VCaP (cell line): Measurements from ENCODE around the gene SLC25A18.

Experiments used
- H3K27ac ChIP-seq: fragments of 450-650 bp; 2 replicates; pipeline ENCODE4 v1.5.1; 2017
- TF ChIP-seq, protein P1 (sequence below): fragments of 450-650 bp; conservative IDR thresholded peaks from 2 replicates; pipeline ENCODE4 v1.5.1; 2017; ENCODE audit warnings: mild to moderate bottlenecking, moderate library complexity

Gene SLC25A18

DNA sequence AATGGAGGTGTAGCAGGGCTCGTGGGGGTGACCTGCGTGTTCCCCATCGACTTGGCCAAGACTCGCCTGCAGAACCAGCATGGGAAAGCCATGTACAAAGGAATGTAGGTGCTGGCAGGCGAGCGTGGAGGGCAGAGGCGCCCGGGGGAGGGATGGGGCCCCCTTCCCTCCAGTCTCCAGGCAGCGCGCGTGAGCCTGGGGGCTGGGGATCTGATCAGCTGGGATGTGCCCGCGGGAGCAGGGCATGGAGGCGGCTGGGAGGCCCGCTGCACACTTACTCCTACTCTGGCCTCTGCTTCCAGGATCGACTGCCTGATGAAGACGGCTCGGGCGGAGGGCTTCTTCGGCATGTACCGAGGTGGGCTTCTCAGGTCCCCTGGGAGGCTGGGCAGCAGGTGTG is 17.8 kb downstream of the SLC25A18 start:
- H3K27ac ChIP-seq: no peak overlapping the region
- TF ChIP-seq, protein P1, sequence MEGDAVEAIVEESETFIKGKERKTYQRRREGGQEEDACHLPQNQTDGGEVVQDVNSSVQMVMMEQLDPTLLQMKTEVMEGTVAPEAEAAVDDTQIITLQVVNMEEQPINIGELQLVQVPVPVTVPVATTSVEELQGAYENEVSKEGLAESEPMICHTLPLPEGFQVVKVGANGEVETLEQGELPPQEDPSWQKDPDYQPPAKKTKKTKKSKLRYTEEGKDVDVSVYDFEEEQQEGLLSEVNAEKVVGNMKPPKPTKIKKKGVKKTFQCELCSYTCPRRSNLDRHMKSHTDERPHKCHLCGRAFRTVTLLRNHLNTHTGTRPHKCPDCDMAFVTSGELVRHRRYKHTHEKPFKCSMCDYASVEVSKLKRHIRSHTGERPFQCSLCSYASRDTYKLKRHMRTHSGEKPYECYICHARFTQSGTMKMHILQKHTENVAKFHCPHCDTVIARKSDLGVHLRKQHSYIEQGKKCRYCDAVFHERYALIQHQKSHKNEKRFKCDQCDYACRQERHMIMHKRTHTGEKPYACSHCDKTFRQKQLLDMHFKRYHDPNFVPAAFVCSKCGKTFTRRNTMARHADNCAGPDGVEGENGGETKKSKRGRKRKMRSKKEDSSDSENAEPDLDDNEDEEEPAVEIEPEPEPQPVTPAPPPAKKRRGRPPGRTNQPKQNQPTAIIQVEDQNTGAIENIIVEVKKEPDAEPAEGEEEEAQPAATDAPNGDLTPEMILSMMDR: no peak

GRCh38 chr22:17581631-17582030 is 18.3 kb downstream of the SLC25A18 start:
- no peak overlapping the region for H3K27ac ChIP-seq
- TF ChIP-seq, protein P1: no peak

DNA sequence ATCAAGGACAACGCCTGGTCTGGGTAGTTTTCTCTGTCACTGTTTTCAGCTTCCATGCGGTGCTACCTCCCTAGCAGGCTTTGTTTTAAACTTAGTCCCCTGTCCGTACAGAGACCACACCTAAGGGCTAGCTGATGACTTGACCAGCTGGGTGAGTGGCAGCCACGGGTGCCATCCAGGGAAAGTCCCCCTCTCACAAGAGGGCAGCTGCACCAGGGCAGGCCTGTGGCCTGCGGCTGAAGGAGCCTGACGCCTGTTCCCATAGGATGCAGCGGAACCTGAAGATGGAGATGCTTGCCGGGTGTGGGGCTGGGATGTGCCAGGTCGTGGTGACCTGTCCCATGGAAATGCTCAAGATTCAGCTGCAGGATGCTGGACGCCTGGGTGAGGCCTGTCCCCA is 19.9 kb downstream of the SLC25A18 start:
- TF ChIP-seq, protein P1: no peak
- H3K27ac ChIP-seq: no peak overlapping the region

DNA sequence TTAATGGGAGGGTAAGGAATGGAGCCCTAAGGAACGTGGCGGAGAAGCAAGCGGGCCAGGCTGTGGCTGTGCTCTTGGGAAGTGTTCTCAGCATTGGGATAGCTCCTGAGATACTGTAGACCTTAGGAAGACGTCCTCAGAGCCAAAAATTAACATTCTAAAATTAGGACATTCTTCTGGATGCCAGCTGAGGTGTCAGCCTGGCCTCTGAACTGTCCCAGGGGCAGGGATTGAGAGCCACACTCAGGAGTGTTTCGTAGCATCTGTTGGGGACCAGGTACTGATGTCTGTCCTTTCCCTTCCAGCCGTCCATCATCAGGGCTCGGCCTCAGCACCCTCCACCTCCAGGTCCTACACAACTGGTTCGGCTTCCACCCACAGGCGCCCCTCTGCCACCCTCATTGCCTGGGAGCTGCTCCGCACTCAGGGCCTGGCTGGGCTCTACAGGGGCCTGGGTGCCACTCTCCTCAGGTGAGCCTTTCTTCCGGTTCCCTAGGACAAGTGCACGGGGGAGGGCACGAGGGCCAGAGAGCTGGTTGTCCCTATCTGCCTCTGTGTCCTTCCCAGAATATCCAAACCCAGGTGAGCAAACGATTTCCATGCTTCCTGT is 23.6 kb downstream of the SLC25A18 start:
- H3K27ac ChIP-seq: no peak overlapping the region
- TF ChIP-seq, protein P1: no peak

DNA sequence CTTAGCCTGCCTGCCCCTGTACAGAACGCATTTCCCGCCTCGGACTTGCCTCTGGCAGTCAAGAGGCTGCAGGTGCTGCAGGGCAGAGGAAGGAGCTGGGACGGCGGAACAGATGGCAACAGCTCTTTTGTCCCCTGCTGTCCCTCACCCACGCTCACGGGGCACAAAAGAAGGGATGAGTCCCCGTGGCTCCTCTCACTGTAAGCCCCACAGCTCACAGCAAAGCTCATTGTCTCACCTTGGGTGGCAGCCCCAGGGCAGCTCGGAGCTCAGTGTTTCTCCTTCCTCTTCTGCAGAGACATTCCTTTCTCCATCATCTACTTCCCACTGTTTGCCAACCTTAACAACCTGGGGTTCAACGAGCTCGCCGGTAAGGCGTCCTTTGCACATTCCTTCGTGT is 24.3 kb downstream of the SLC25A18 start:
- no peak overlapping the region for H3K27ac ChIP-seq

DNA sequence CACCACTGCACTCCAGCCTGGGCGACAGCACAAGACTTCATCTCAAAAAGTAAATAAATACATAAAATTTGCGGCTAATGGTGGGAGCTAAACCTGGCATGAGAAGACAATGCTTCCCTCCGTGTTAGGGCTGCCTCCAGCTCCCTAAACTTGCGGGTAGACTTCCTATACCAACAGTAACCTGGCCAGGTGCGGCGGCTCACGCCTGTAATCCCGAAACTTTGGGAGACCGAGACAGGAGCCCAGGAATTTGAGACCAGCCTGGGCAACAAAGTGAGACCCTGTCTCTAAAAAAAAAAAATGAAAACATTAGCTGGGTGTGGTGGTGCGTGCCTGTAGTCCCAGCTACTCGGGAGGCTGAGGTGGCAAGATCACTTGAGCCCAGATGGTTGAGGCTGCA is 25.3 kb downstream of the SLC25A18 start:
- H3K27ac ChIP-seq: no peak overlapping the region
- TF ChIP-seq, protein P1: no peak

More for the DNA sequence above, 24.3 kb downstream of the SLC25A18 start:
- TF ChIP-seq, protein P1: no peak

DNA sequence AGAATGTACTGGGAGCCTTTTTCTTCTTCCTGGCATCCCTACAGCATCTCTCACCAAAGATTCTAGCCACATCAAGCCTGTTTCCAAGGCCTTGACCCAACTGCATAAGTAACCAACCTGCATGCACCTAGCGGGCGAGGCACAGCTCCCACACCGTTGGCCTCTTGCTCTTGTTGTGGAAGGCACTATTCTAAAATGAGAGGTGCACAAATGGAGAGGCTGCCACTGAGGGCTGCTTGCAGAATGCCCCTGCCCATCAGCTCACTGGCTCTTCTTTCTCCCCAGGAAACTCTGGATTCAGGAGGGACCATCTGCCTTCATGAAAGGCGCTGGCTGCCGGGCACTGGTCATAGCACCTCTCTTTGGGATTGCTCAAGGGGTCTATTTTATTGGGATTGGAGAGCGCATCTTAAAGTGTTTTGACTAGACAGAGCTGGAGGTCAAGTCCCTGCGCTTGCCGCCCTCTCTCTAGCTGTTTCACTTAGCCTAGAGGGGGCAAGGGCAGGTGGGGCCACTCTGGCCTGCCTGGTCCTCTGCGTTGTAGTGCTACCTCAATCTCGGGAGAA is 26.6 kb downstream of the SLC25A18 start:
- no peak overlapping the region for H3K27ac ChIP-seq
- TF ChIP-seq, protein P1: no peak
